PC-3 (cell line): ENCODE results near the gene LRRC49.

Experiments
- CTCF ChIP-seq: fragments of 300-600 bp; sonication (generic); conservative IDR thresholded peaks from 2 replicates; pipeline ENCODE4 v1.5.1; 2017; ENCODE audit warnings: antibody characterized with exemption, low read depth, mild to moderate bottlenecking, low read length
- EZH2 ChIP-seq: fragments of 300-600 bp; sonication (generic); IDR thresholded peaks from one replicate; pipeline ENCODE4 v1.6.1; 2017; ENCODE audit warnings: antibody characterized with exemption, mild to moderate bottlenecking, low read length; ENCODE audit not compliant: unreplicated experiment

DNA sequence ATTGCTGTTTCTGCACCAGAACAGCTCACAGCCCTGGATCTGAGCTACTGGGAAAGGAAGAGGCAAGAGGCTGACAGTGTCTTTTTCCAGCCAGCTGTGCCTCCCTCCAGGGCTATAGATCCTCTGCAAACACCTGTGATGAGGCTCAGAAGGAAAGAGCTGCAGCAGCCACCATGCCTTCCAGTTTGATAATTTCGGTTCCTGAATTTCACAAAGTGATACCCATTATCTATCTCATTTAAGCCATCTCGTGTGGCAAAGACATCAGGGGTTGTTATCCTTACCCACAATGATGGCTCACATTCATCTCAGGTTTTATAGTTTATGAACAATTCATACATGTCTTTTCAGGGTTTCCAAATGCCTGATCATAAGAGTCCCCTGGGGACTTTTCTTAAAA, 36.9 kb upstream of the LRRC49 start:
- TF ChIP-seq CTCF = no peak
- no peak for TF ChIP-seq EZH2
